GM18517 (cell line): ENCODE measurements around the gene NDUFAF3.

Experiments used
- ATAC-seq: cut with Tn5 transposase; IDR thresholded peaks from one replicate; pipeline ENCODE4 v1.9.1; 2021; ENCODE audit warnings: mild to moderate bottlenecking, moderate library complexity; ENCODE audit not compliant: unreplicated experiment

The NDUFAF3 gene

DNA sequence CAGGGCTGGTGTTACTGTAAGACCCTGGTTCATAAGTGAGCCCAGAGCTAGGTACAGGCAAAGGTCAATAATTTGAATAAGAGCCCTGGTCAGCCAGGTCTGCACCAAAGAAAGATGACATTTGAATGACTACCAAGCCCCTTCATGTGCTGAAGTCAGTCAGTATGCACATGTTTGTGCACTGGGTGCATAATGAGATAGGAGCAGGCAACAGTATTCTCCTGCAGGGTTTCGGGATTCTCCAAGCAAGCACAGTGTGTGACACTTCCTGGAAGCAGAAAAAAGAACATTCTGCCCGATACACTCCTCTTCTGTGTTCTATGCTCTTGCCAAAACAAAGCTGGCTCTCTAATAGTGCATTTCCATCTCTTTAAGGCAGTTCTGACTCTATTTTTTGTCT is 12.7 kb downstream of the NDUFAF3 start:
- no peak for ATAC-seq

DNA sequence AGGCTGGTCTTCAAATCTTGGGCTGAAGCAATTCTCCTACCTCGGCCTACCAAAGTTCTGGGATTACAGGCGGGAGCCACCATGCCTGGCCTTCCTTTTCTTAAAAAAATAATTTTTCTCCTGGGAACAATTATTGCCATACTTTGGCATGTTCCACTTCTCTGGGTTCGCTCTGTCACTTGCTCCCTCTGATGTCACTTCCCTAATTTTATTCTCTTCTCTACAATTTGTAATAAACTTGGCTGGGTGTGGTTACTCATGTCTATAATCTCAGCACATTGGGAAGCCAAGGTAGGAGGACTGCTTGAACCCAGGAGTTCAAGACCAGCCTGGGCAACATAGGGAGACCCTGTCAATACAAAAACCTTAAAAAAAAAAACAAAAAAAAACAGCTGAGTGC is 13.4 kb downstream of the NDUFAF3 start:
- no peak for ATAC-seq

DNA sequence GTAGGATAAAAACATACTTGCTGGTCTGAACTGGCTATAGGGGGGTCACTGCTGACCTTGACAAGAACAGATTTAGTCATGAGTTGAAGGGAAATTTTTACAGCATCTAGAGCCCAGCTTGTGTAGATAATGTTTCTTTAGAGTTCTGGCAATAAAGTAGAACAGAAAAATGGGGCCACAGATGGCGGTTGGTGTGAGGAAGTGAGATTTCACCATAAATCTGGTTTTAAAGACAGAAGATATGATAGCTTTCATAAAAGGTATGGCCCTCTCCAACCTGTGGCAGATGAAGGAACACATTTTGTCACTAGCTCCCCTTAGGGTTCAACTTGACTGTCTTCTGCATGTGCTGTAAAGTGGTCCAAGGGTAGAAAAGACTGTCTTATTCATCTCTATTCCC is 31.6 kb downstream of the NDUFAF3 start:
- no peak for ATAC-seq

DNA sequence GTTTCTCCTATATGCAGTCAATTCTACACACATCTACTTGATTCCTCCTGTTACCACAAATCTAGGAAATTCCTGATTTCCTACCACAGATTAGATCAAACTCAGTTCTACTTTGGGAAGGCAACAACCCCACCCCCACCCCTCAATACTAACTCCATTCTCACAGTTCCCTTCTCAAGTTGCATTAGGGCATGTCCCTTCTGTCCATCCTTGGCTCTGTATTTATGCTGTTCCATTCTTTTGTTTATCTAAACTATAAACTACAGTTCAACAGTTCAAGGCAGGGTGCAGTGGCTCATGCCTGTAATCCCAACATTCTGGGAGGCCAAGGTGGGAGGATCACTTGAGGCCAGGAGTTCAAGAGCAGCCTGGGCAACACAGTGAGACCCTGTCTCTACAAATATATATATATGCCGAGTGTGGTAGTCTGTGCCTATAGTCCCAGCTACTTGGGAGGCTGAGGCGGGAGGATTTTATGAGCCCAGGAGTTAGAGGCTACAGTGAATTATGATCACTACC is 32.5 kb downstream of the NDUFAF3 start:
- no peak for ATAC-seq

DNA sequence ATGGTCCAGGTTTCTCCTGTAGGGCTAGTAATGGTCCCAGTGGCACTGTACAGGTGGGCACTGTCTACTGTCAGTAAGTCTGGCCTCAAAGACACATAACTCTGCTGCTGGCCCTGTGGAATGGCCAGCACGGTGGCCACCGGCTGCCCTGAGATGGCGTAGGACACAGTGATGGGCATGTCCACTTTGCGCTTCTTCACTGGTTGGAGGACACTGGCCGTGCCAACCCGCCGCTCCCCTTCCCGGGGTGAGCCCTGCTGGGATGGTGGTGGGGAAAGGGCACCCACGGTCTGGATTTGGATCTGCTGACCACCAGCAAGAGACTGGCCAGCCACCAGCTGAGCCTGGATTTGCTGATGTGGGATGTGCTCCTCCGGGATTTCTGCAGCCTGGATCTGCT is 35.3 kb downstream of the NDUFAF3 start:
- no peak for ATAC-seq

DNA sequence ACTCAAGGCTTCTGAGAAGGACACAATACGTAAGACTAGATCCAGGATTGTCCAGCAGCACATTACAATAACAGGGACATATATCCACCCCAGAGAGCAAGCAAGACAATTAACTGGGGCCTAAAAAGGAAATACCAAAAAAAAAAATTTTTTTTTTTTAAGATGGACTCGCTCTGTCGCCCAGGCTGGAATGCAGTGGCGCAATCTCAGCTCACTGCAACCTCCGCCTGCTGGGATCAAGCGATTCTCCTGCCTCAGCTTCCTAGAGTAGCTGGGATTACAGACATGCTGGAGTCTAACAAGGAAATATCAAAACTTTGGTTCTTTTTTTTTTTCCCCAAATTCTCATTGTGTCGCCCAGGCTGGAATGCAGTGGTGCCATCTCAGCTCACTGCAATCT is 36.1 kb downstream of the NDUFAF3 start:
- no peak for ATAC-seq
